Measurements from ENCODE around the gene GHRHR.
A peak's percentile ranks its signal among the peaks of the same experiment; 100 is the strongest.

GHRHR gene

DNA sequence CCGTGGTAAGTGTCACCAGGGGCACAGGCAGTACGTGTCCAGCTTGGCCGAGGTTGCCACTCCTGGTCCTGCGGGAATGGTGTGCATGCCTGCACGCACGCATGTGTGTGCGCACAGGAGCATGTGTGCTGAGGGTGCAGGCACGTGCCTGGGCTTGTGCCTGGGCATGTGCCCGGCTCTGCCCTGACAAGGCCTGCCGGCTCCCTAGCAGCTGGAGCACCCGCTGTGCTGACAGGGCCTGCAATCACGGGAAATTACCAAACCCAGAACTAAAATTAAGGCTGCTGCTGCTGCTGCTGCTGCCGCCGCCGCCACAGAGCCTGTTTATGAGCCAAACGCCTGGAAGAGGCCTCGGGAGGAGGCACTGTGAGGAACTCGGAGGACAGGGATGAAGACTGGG is 28.7 kb downstream of the GHRHR start:
- CTCF ChIA-PET: interaction anchor here (1.7 kb wide), 1 partner anchor 9 kb away, joined by 9 read pairs; no protein-coding TSS in a partner anchor
- H3K27ac ChIP-seq: peak overlapping the region; percentile 83
- POLR2A ChIA-PET (ENCODE audit: low non-redundant PET): no interaction called here
- peak; percentile 17 for DNase-seq (ENCODE audit: low spot score)
- TF ChIP-seq, protein P1, sequence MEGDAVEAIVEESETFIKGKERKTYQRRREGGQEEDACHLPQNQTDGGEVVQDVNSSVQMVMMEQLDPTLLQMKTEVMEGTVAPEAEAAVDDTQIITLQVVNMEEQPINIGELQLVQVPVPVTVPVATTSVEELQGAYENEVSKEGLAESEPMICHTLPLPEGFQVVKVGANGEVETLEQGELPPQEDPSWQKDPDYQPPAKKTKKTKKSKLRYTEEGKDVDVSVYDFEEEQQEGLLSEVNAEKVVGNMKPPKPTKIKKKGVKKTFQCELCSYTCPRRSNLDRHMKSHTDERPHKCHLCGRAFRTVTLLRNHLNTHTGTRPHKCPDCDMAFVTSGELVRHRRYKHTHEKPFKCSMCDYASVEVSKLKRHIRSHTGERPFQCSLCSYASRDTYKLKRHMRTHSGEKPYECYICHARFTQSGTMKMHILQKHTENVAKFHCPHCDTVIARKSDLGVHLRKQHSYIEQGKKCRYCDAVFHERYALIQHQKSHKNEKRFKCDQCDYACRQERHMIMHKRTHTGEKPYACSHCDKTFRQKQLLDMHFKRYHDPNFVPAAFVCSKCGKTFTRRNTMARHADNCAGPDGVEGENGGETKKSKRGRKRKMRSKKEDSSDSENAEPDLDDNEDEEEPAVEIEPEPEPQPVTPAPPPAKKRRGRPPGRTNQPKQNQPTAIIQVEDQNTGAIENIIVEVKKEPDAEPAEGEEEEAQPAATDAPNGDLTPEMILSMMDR (conservative IDR thresholded peaks at IDR 0.05; ENCODE audit: low read depth): no peak

DNA sequence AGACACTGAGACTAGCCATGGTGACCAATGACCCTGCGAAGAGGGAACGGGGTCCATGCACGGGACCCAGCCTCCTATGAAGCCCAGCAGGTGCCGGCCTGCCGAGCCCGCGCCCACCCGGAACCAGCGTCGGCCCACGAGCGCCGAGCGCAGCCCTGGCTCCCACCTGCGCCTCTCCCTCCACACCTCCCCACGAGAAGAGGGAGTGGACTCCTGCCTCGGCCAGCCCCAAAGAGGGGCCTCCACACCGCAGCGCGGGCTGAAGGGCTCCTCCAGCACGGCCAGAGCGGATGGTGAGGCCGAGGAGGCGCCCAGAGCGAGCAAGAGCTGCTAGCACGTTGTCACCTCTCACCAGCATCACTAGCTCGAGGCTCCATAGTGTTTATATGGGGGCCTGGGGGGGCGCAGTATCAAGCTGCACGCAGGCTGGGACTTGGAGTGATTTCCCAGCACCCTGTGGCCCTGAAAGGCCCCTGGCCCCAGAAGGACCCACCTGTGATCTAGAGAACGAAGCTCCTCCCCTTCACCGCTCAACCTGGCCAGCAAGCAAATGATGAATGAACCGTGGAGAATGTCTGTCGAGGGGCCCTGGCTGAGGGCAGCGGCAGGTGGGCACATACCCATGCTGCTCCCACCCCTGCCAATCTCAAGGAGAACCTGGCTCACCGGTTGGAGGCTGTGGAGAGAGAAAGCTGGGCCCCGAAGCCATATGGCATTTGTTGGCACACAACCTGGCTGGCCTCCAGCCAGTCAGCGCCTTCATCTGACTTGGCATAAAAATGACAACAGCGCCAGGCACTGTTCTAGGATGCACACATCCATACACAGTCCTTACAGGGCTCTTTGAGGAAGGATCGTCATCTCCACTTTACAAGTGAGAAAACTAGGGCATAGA is 30.7 kb downstream of the GHRHR start:
- POLR2A ChIA-PET (ENCODE audit: low non-redundant PET): interaction anchor here (0.6 kb wide), 1 partner anchor 212 kb away, joined by 3 read pairs; no protein-coding TSS in a partner anchor
- CTCF ChIA-PET: no interaction called here

DNA sequence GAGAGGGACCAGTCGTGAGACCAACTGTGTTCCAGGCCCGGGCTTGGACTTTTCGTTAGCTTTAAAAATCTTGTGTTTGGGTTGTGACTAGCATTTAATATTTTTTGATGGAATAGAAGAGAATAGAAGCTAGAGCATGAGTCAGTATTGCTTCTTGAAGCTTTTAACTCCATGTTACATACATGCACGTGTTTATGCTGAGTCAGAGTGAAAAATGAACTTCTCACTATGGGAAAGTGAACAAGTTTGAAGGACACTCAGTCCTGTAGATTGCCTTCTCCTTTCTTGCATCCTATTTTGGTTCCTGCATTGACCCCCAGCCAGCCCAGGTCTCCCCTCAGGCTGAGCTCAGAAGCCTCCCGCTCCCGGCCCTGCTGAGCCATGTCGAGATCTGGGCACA is 31.8 kb downstream of the GHRHR start:
- TF ChIP-seq, protein P1 (conservative IDR thresholded peaks at IDR 0.05; ENCODE audit: low read depth): no peak
- no peak overlapping the region for H3K27ac ChIP-seq
- CTCF ChIA-PET: interaction anchor here (1.3 kb wide), 1 partner anchor 128 kb away, joined by 4 read pairs; no protein-coding TSS in a partner anchor
- DNase-seq (ENCODE audit: low spot score): no peak
- POLR2A ChIA-PET (ENCODE audit: low non-redundant PET): no interaction called here

More for the DNA sequence above, 30.7 kb downstream of the GHRHR start:
- no peak for DNase-seq (ENCODE audit: low spot score)
- no peak overlapping the region for H3K27ac ChIP-seq
- TF ChIP-seq, protein P1 (conservative IDR thresholded peaks at IDR 0.05; ENCODE audit: low read depth): no peak

DNA sequence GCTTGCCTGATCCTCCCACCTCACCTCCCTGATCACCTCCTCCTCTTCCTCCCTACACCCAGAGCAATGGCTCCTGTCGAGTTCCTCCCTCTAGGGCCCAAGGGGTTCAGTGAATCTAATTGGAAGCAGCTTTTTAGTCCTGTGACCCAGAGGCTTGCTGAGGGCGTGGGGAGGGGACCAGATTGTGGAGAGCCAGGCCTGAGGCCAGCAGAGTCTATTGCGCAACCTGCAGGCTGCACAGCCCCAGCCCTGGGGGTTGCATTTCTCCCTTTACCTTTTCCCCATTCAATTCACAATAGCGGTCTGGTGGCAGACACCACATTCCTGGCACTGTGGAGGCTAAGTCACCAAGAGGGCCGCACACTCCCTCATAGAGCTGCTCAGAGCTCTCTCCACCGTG is 32.5 kb downstream of the GHRHR start:
- POLR2A ChIA-PET (ENCODE audit: low non-redundant PET): no interaction called here
- no peak for DNase-seq (ENCODE audit: low spot score)
- no peak overlapping the region for H3K27ac ChIP-seq
- CTCF ChIA-PET: interaction anchor here (1.3 kb wide), 1 partner anchor 127 kb away, joined by 4 read pairs; no protein-coding TSS in a partner anchor
- TF ChIP-seq, protein P1 (conservative IDR thresholded peaks at IDR 0.05; ENCODE audit: low read depth): no peak

DNA sequence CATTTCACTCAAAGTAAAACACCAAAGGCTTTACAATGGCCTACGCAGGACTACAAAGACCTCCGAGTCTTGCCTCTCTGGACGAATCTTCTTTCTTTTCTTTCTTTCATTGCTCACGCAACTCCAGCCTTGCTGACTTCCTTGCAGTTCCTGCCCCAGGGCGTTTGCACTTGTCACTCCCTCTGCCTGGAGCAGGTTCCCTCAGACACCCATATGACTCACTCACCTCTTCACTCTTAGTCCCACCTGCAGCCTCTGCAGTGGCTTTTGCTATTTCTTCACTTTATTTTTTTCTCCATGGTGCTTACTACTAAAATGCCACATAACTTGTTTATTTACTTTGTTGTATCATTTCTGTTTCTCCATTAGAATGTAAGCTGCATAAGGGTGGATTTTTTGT is 33.1 kb downstream of the GHRHR start:
- POLR2A ChIA-PET (ENCODE audit: low non-redundant PET): no interaction called here
- DNase-seq (ENCODE audit: low spot score): no peak
- TF ChIP-seq, protein P1 (conservative IDR thresholded peaks at IDR 0.05; ENCODE audit: low read depth): no peak
- H3K27ac ChIP-seq: no peak overlapping the region
- CTCF ChIA-PET: no interaction called here

DNA sequence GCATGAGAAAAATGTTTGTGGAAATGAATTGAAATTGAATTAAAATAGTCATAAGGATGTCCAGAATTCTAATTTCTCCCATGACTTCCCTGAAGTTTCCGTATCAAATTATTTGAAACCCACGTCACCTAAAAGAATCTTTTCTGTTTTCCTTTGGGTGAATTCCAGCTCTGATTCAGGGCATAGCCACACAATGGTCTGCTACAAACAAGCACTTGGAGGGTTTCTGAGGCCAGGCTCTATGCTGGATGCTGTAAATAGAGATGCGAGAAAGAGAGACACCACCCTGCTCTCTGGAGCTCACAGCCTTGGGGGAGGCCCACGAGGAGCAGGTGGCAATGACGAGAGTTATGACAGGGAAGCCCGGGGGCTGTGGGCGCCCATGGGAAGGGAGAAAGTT is 33.6 kb downstream of the GHRHR start:
- no peak for DNase-seq (ENCODE audit: low spot score)
- H3K27ac ChIP-seq: no peak overlapping the region
- CTCF ChIA-PET: no interaction called here
- POLR2A ChIA-PET (ENCODE audit: low non-redundant PET): no interaction called here
- TF ChIP-seq, protein P1 (conservative IDR thresholded peaks at IDR 0.05; ENCODE audit: low read depth): no peak
